ENCODE results near the gene C1orf232. TPM values are rescaled to one million over a fixed set of nuclear protein-coding genes. Genes with fewer than 3 reads are reported as not detected.

Gene C1orf232
- total and polyA plus RNA-seq, 2 of the 4 experiments (the other 2 are of a cell fraction), result not detected

- H3K79me1 ChIP-seq (ENCODE audit: low read depth in 1 of 2, low read length in 2 of 2), result no peaks in the 10 kb centered on the region
- intact Hi-C loops (cut with micrococcal nuclease) (no loop called here), in situ Hi-C loops (cut with MboI; ENCODE audit: low sequenced_read_pairs) (no loop called here), dilution Hi-C loops (cut with HindIII; ENCODE audit: low sequenced_read_pairs, unreplicated experiment) (no loop called here)
- no peaks in the 10 kb centered on the region for H3K36me3 ChIP-seq (ENCODE audit: control insufficient read depth, insufficient read depth, low read length)
- no peak for ATAC-seq (ENCODE audit: low read depth)
- H3K27ac ChIP-seq (ENCODE audit: insufficient read depth, low read length), result no peak overlapping the region
- H4K8ac ChIP-seq (ENCODE audit: low read depth in 2 of 2, low read length in 2 of 2), result no peak overlapping the region
- no peak for DNase-seq
- no peak overlapping the region for H4K91ac ChIP-seq (ENCODE audit: insufficient read depth, low read depth, low read length)
- H3K4me3 ChIP-seq (ENCODE audit: insufficient read depth, low read depth, low read length), result no peak overlapping the region
- H3K23ac ChIP-seq (ENCODE audit: low read depth, low read length), result no peak overlapping the region
- H3K18ac ChIP-seq (ENCODE audit: low read depth, low read length), result no peak overlapping the region
- H2AK9ac ChIP-seq (replicated peaks; ENCODE audit: low read depth, low read length, poor library complexity), result no peak overlapping the region
- H4K20me1 ChIP-seq (ENCODE audit: insufficient read depth, low read length), result no peaks in the 10 kb centered on the region
- H3K56ac ChIP-seq (ENCODE audit: extremely low read depth, insufficient read depth, low read length), result no peak overlapping the region
- H2BK5ac ChIP-seq (ENCODE audit: low read depth, low read length, poor library complexity, severe bottlenecking), result no peak overlapping the region
- no peak overlapping the region for H3K4me2 ChIP-seq (ENCODE audit: low read depth, low read length)
- H4K5ac ChIP-seq (ENCODE audit: low read depth, low read length), result no peak overlapping the region
- H2BK15ac ChIP-seq (ENCODE audit: low read depth, low read length), result no peak overlapping the region
- no peak overlapping the region for H2AFZ ChIP-seq (replicated peaks; ENCODE audit: low read length, poor library complexity)
- no peaks in the 10 kb centered on the region for H3K9me3 ChIP-seq (ENCODE audit: control insufficient read depth, insufficient read depth, low read length)
- TF ChIP-seq POLR2A (IDR thresholded peaks at IDR 0.05; ENCODE audit: low read depth, low read length) (no peak), BHLHE40 (IDR thresholded peaks at IDR 0.05; ENCODE audit: low read depth, low read length) (no peak), CHD1 (IDR thresholded peaks at IDR 0.05; ENCODE audit: low read depth, low read length) (no peak), CTCF (conservative IDR thresholded peaks at IDR 0.05; ENCODE audit: low read depth, low read length) (no peak), CEBPB (IDR thresholded peaks at IDR 0.05; ENCODE audit: low read depth, low read length) (no peak), MAZ (IDR thresholded peaks at IDR 0.05; ENCODE audit: borderline replicate concordance, low read depth, low read length) (no peak), MAFK (IDR thresholded peaks at IDR 0.05; ENCODE audit: low read depth, low read length) (no peak), RFX5 (IDR thresholded peaks at IDR 0.05; ENCODE audit: low read depth, low read length) (no peak), MXI1 (IDR thresholded peaks at IDR 0.05; ENCODE audit: borderline replicate concordance, low read depth, low read length) (no peak), FOS (IDR thresholded peaks at IDR 0.05; ENCODE audit: low read depth, low read length) (no peak), NFE2L2 (IDR thresholded peaks at IDR 0.05; ENCODE audit: low read depth, low read length) (no peak), RCOR1 (IDR thresholded peaks at IDR 0.05; ENCODE audit: insufficient replicate concordance, low read length) (no peak)
- no peak overlapping the region for H2AK5ac ChIP-seq (ENCODE audit: low read depth, low read length)
- H2BK120ac ChIP-seq (ENCODE audit: low read depth, low read length), result no peak overlapping the region
- ChIA-PET POLR2A (ENCODE audit: unreplicated experiment) (no interaction called here), CTCF (interaction anchor here (1.0 kb wide), 1 partner anchor 106 kb away, joined by 3 read pairs; no protein-coding TSS in a partner anchor)
- H3K9ac ChIP-seq (ENCODE audit: low read depth, low read length), result no peak overlapping the region
- H3K4ac ChIP-seq (ENCODE audit: low read depth, low read length), result no peak overlapping the region
- H2BK20ac ChIP-seq (ENCODE audit: low read depth, low read length), result no peak overlapping the region
- no peaks in the 10 kb centered on the region for H3K9me1 ChIP-seq (ENCODE audit: insufficient read depth, low read length)
- no peaks in the 10 kb centered on the region for H3K4me1 ChIP-seq (ENCODE audit: control insufficient read depth, insufficient read depth, low read length)
- no CpG with 5 or more reads among the region's 8 CpGs for WGBS, 2 experiments (ENCODE audit: extremely low coverage in 2 of 2, insufficient read length in 1 of 2)
- no peak overlapping the region for H3K14ac ChIP-seq (replicated peaks; ENCODE audit: low read depth, low read length)
- H3K27me3 ChIP-seq (ENCODE audit: control insufficient read depth, insufficient read depth, low read length), result peaks cover 6% of the 10 kb centered on the region
- BruUV-seq (replicated peaks), result no TSS peak
These were observed 26.6 kb downstream of the C1orf232 start for GRCh38 chr1:26142159-26142558.

Data from IMR-90 (cell line).